CD4-positive, alpha-beta T cell (primary cell): ENCODE measurements around the gene ARMC10. TPM values are rescaled to one million over a fixed set of nuclear protein-coding genes. Genes with fewer than 3 reads are reported as not detected.

Experiments used
- ATAC-seq: fragments of 200-7000 bp; cut with Tn5 transposase; one replicate; pipeline ENCODE4 v1.10.0; 2022; ENCODE audit warnings: mild to moderate bottlenecking; ENCODE audit not compliant: poor library complexity
- CTCF ChIA-PET: fragments of 350-600 bp; sonication (Branson Sonifier 250); formaldehyde crosslinking; loops from one replicate; lab custom pipeline; 2021; ENCODE audit warnings: antibody characterized with exemption, inconsistent platforms; lab: Charles Lee
- POLR2A ChIA-PET: fragments of 350-600 bp; sonication (Branson Sonifier 250); formaldehyde crosslinking; loops from one replicate; lab custom pipeline; 2021; ENCODE audit warnings: antibody characterized with exemption, inconsistent platforms; lab: Charles Lee
- DNase-seq, 14 experiments: peaks; one replicate each; pipeline ENCODE4 v3.0.0-alpha.2; 2013 to 2020; ENCODE audit warnings: mixed read lengths in 2 of 14
- H3K27ac ChIP-seq, 2 donors: one replicate each; pipeline versions ENCODE4 v1.5.1 to v1.7.0; 2013; ENCODE audit warnings: low read length in 2 of 2, low read depth in 1 of 2, mild to moderate bottlenecking in 1 of 2
- H3K27me3 ChIP-seq, 2 experiments: 1 replicate in 1 of 2; 2 replicates in 1 of 2; pipeline versions ENCODE4 v1.6.1 to v1.7.0; 2013; ENCODE audit warnings: low read length in 2 of 2, control low read depth in 1 of 2, mild to moderate bottlenecking in 1 of 2, moderate library complexity in 1 of 2; ENCODE audit not compliant: insufficient read depth in 2 of 2, control insufficient read depth in 1 of 2
- H3K36me3 ChIP-seq: one replicate; pipeline ENCODE4 v1.6.1; 2013; ENCODE audit warnings: low read length, control low read depth; ENCODE audit not compliant: insufficient read depth
- H3K4me1 ChIP-seq: one replicate; pipeline ENCODE4 v1.6.1; 2013; ENCODE audit warnings: low read length, control low read depth; ENCODE audit not compliant: insufficient read depth
- H3K4me3 ChIP-seq: one replicate; pipeline ENCODE4 v1.5.1; 2013; ENCODE audit warnings: mild to moderate bottlenecking, low read length, moderate library complexity
- H3K9me3 ChIP-seq, 2 experiments: 1 replicate in 1 of 2; 2 replicates in 1 of 2; pipeline versions ENCODE4 v1.6.1 to v1.7.0; 2013; ENCODE audit warnings: low read length in 2 of 2, mild to moderate bottlenecking in 2 of 2, control low read depth in 1 of 2, moderate library complexity in 1 of 2; ENCODE audit not compliant: control insufficient read depth in 1 of 2, insufficient read depth in 1 of 2
- H3K27ac Mint-ChIP-seq: one replicate; pipeline ENCODE4 v1.8.0; 2020; ENCODE audit warnings: mixed read lengths
- H3K27me3 Mint-ChIP-seq: one replicate; pipeline ENCODE4 v1.8.0; 2021; ENCODE audit warnings: mixed read lengths
- H3K36me3 Mint-ChIP-seq: one replicate; pipeline ENCODE4 v1.8.0; 2021; ENCODE audit warnings: low read depth, mixed read lengths
- H3K4me1 Mint-ChIP-seq: one replicate; pipeline ENCODE4 v1.8.0; 2021; ENCODE audit warnings: low read depth, mixed read lengths
- H3K4me3 Mint-ChIP-seq: one replicate; pipeline ENCODE4 v1.8.0; 2020; ENCODE audit warnings: mild to moderate bottlenecking, mixed read lengths
- H3K9me3 Mint-ChIP-seq: one replicate; pipeline ENCODE4 v1.8.0; 2020; ENCODE audit warnings: mixed read lengths
- intact Hi-C, 2 experiments: fragments of 100-400 bp; cut with DNase I in 1 of 2; cut with micrococcal nuclease in 1 of 2; formaldehyde crosslinking; loops; one replicate each; pipeline versions ENCODE4 v1.15.1 to v1.9.0; 2023 to 2025; cut with DNase I, micrococcal nuclease
- total RNA-seq, 174 experiments: library from RNA in 2 of 174; stranded (reverse) in 2 of 174; gene quantifications; one replicate each; pipeline ENCODE4 v1.2.3 and lab custom pipeline; 2021 to 2026
- TF ChIP-seq, protein P1 (sequence below): fragments of 200-600 bp; IDR thresholded peaks from one replicate; pipeline ENCODE4 v1.8.0; 2022; ENCODE audit warnings: antibody characterized with exemption, mild to moderate bottlenecking

Gene ARMC10
- total RNA-seq, 2 experiments from 2014 or later, result 6.0 to 6.9 TPM

DNA sequence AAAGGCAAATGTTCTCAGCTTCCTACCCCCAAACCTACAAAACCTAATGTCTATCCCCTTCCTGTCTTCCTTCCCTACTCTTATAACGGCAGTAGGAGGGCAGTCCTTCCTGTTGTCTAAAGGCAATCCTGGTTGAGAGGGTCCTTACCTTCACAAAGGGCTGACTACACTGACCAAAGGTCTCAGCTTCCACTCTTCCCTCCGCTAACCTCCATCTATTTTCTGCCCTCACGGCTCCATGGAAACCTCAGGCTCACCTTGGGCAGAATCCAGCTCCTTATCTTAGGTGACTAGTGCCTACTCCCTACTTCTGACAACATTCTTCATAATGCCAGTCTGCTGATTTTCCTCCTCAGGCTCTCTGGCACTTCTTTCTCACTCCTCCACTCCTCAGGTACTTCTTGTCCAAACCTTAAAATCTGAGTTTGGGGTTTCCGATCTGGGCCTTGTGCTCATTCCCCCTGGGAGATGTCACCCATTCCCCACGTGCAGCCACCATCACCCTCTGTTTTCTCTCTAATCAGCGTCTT, 886 bp upstream of the ARMC10 start:
- Histone ChIP-seq H3K4me3 (peak overlapping the region; percentile 92), H3K27ac (peak overlapping the region; percentile 42 to 71), H3K27me3 (no peaks in the 10 kb centered on the region), H3K9me3 (no peaks in the 10 kb centered on the region), H3K36me3 (no peaks in the 10 kb centered on the region), H3K4me1 (peaks cover 29% of the 10 kb centered on the region)
- Mint-ChIP-seq H3K4me3 (peak overlapping the region; percentile 85), H3K36me3 (peaks cover 6% of the 10 kb centered on the region), H3K27ac (peak overlapping the region; percentile 74), H3K4me1 (peaks cover 30% of the 10 kb centered on the region), H3K9me3 (no peaks in the 10 kb centered on the region), H3K27me3 (no peaks in the 10 kb centered on the region)
- ChIA-PET CTCF (interaction anchor here (0.6 to 2.6 kb wide), 5 partner anchors 8 to 205 kb away, joined by 3 to 11 read pairs (median 5); no protein-coding TSS in a partner anchor), POLR2A (interaction anchor here (1.2 to 2.4 kb wide), 9 partner anchors 8 to 326 kb away, joined by 3 to 20 read pairs (median 7); partner anchors contain the start of genes FAM185A, NAPEPLD and PSMC2)
- TF ChIP-seq, protein P1, sequence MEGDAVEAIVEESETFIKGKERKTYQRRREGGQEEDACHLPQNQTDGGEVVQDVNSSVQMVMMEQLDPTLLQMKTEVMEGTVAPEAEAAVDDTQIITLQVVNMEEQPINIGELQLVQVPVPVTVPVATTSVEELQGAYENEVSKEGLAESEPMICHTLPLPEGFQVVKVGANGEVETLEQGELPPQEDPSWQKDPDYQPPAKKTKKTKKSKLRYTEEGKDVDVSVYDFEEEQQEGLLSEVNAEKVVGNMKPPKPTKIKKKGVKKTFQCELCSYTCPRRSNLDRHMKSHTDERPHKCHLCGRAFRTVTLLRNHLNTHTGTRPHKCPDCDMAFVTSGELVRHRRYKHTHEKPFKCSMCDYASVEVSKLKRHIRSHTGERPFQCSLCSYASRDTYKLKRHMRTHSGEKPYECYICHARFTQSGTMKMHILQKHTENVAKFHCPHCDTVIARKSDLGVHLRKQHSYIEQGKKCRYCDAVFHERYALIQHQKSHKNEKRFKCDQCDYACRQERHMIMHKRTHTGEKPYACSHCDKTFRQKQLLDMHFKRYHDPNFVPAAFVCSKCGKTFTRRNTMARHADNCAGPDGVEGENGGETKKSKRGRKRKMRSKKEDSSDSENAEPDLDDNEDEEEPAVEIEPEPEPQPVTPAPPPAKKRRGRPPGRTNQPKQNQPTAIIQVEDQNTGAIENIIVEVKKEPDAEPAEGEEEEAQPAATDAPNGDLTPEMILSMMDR, result no peak
- DNase-seq, result peak in 1 of 14 experiments; percentile 27
- intact Hi-C loops, result loop anchor here (2.0 to 10.0 kb wide), 6 partner anchors 75 to 1259 kb away; partner anchors contain the start of genes NAPEPLD (in 2 of the 2), CUX1 (in 1 of the 2), FAM185A (in 1 of the 2) and ORC5 (in 1 of the 2)
- ATAC-seq, result no peak

DNA sequence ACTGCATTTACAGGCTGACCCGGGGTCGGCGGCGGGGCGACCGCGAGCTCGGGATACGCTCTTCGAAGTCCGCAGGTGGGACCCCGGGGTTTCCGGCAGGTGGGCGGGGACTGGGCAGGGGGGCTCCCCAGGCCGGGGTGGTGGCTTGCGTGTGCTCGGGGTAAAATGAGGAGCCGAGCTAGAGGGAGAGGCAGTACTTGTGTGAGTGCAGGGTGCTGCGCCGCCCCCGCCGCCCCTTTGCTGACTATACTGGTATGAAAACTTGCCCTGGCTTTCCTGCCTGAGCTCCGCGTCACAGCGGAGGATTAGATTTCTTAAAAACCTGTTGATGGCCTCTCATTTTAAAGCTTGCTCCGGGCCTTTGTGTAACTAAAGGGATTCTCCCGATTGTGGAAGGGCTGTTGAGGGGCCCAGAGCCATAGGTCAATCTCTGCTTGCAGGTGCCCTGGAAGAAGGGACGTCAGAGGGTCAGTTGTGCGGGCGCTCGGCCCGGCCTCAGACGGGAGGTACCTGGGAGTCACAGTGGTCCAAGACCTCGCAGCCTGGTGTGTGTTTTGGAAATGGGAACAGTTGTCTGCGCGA, 488 bp downstream of the ARMC10 start:
- peak; percentile 39 to 84 (median 57) for DNase-seq
- peaks cover 38% of the 10 kb centered on the region for H3K4me1 Mint-ChIP-seq
- H3K36me3 ChIP-seq, result peaks cover 2% of the 10 kb centered on the region
- peaks cover 10% of the 10 kb centered on the region for H3K36me3 Mint-ChIP-seq
- intact Hi-C loops, result loop anchor here (2.0 to 10.0 kb wide), 5 partner anchors 73 to 1261 kb away; partner anchors contain the start of genes NAPEPLD (in 2 of the 2), CUX1 (in 1 of the 2), DNAJC2 (in 1 of the 2) and ORC5 (in 1 of the 2)
- no peaks in the 10 kb centered on the region for H3K27me3 Mint-ChIP-seq
- peak overlapping the region; percentile 99 for H3K4me3 Mint-ChIP-seq
- H3K27ac Mint-ChIP-seq, result peak overlapping the region; percentile 91
- H3K4me1 ChIP-seq, result peaks cover 29% of the 10 kb centered on the region
- no peaks in the 10 kb centered on the region for H3K9me3 Mint-ChIP-seq
- peak overlapping the region; percentile 92 for H3K4me3 ChIP-seq
- CTCF ChIA-PET, result interaction anchor here (0.8 to 2.6 kb wide), 7 partner anchors 9 to 204 kb away, joined by 3 to 11 read pairs (median 5); no protein-coding TSS in a partner anchor
- POLR2A ChIA-PET, result interaction anchor here (1.0 to 2.7 kb wide), 14 partner anchors 9 to 712 kb away, joined by 3 to 20 read pairs (median 6); partner anchors contain the start of genes FAM185A, NAPEPLD and PSMC2
- TF ChIP-seq, protein P1, result no peak
- no peaks in the 10 kb centered on the region for H3K27me3 ChIP-seq
- peak overlapping the region; percentile 47 to 61 for H3K27ac ChIP-seq
- H3K9me3 ChIP-seq, result no peaks in the 10 kb centered on the region
- peak; percentile 60 for ATAC-seq

DNA sequence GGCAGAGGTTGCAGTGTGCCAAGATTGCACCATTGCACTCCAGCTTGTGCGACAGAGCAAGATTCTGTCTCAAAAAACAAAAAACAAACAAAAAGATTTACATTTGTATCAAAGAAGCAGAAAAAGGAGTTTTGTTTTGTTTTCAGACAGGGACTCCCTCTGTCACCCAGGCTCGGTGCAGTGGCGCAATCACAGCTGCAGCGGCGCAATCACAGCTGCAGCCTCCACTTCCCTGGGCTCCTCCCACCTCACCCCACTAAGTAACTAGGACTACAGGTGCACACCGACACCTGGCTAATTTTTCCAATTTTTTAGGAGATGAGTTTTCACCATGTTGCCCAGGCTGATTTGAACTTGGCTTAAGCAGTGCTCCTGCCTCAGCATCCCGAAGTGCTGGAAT, 1.8 kb downstream of the ARMC10 start:
- Mint-ChIP-seq H3K27ac (peak overlapping the region; percentile 91), H3K27me3 (no peaks in the 10 kb centered on the region), H3K4me1 (peaks cover 42% of the 10 kb centered on the region), H3K9me3 (no peaks in the 10 kb centered on the region), H3K36me3 (peaks cover 10% of the 10 kb centered on the region), H3K4me3 (peak overlapping the region; percentile 99)
- Histone ChIP-seq H3K27ac (no peak overlapping the region), H3K4me3 (no peak overlapping the region), H3K4me1 (peaks cover 29% of the 10 kb centered on the region), H3K27me3 (no peaks in the 10 kb centered on the region), H3K9me3 (no peaks in the 10 kb centered on the region), H3K36me3 (peaks cover 5% of the 10 kb centered on the region)
- peak in 2 of 14 experiments; percentile 14 to 30 for DNase-seq
- TF ChIP-seq, protein P1, result no peak
- CTCF ChIA-PET, result interaction anchor here (2.6 kb wide), 1 partner anchor 11 kb away, joined by 11 read pairs; no protein-coding TSS in a partner anchor
- POLR2A ChIA-PET, result interaction anchor here (2.7 kb wide), 1 partner anchor 8 kb away, joined by 20 read pairs; no protein-coding TSS in a partner anchor
- no peak for ATAC-seq
- intact Hi-C loops, result loop anchor here in 1 of 2 experiments (5.0 to 10.0 kb wide), 4 partner anchors 266 to 1262 kb away; partner anchors contain the start of genes CUX1, DNAJC2, ORC5 and SH2B2
